ENCODE measurements around the gene PELI2. TPM values are rescaled to one million over a fixed set of nuclear protein-coding genes. Genes with fewer than 3 reads are reported as not detected.

PELI2 gene
- total RNA-seq, 1 experiment from 2014 or later, result 2.0 TPM

GRCh38 chr14:56189307-56189706 is 71.1 kb downstream of the PELI2 start:
- H3K27ac ChIP-seq (ENCODE audit: low read depth, low read length), result no peak overlapping the region
- no peaks in the 10 kb centered on the region for H3K4me1 ChIP-seq (ENCODE audit: control insufficient read depth in 1 of 2, insufficient read depth in 2 of 2, low read length in 2 of 2)
- H3K36me3 ChIP-seq (ENCODE audit: control insufficient read depth in 1 of 2, insufficient read depth in 2 of 2, low read length in 2 of 2), result no peaks in the 10 kb centered on the region
- ChIA-PET CTCF (no interaction called here), POLR2A (no interaction called here), RAD21 (ENCODE audit: low non-redundant PET in 1 of 2, low total read pairs in 2 of 2, uncharacterized antibody in 2 of 2, unreplicated experiment in 2 of 2) (no interaction called here)
- H3K4me3 ChIP-seq (replicated peaks in 1 of 2; ENCODE audit: low read depth in 1 of 2, low read length in 2 of 2), result no peak overlapping the region
- intact Hi-C loops (cut with micrococcal nuclease), result no loop called here
- no peaks in the 10 kb centered on the region for H3K79me2 ChIP-seq (ENCODE audit: insufficient read depth, low read length)
- no TSS peak for BruUV-seq (replicated peaks)
- TF ChIP-seq ZFX (IDR thresholded peaks at IDR 0.05) (no peak), FOSL1 (IDR thresholded peaks at IDR 0.05; ENCODE audit: low read depth) (no peak), ZNF274 (IDR thresholded peaks at IDR 0.05; ENCODE audit: low read depth, low read length) (no peak), SIN3A (IDR thresholded peaks at IDR 0.05; ENCODE audit: low read depth) (no peak), TCF7L2 (IDR thresholded peaks at IDR 0.05; ENCODE audit: borderline replicate concordance, extremely low read depth, insufficient read depth, insufficient read length) (no peak), CBX3 (IDR thresholded peaks at IDR 0.05; ENCODE audit: low read depth) (no peak), CEBPB (IDR thresholded peaks at IDR 0.05; ENCODE audit: low read depth) (no peak), RAD21 (IDR thresholded peaks at IDR 0.05; ENCODE audit: low read depth) (no peak), REST (IDR thresholded peaks at IDR 0.05; ENCODE audit: low read depth) (no peak), EGR1 (IDR thresholded peaks at IDR 0.05; ENCODE audit: low read depth) (no peak), SP1 (IDR thresholded peaks at IDR 0.05; ENCODE audit: low read depth) (no peak), ELF1 (IDR thresholded peaks at IDR 0.05; ENCODE audit: borderline replicate concordance, low read depth) (no peak), EZH2 (IDR thresholded peaks at IDR 0.05) (no peak), POLR2A (IDR thresholded peaks at IDR 0.05; ENCODE audit: borderline replicate concordance, extremely low read depth, insufficient read depth, insufficient read length) (no peak), ZBTB33 (IDR thresholded peaks at IDR 0.05; ENCODE audit: extremely low read depth, insufficient replicate concordance, low read length) (no peak), SRF (IDR thresholded peaks at IDR 0.05; ENCODE audit: low read depth) (no peak)
- TF ChIP-seq, protein P1, sequence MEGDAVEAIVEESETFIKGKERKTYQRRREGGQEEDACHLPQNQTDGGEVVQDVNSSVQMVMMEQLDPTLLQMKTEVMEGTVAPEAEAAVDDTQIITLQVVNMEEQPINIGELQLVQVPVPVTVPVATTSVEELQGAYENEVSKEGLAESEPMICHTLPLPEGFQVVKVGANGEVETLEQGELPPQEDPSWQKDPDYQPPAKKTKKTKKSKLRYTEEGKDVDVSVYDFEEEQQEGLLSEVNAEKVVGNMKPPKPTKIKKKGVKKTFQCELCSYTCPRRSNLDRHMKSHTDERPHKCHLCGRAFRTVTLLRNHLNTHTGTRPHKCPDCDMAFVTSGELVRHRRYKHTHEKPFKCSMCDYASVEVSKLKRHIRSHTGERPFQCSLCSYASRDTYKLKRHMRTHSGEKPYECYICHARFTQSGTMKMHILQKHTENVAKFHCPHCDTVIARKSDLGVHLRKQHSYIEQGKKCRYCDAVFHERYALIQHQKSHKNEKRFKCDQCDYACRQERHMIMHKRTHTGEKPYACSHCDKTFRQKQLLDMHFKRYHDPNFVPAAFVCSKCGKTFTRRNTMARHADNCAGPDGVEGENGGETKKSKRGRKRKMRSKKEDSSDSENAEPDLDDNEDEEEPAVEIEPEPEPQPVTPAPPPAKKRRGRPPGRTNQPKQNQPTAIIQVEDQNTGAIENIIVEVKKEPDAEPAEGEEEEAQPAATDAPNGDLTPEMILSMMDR (IDR thresholded peaks at IDR 0.05 in 2 of 3, conservative IDR thresholded peaks at IDR 0.05 in 1 of 3; ENCODE audit: borderline replicate concordance in 1 of 3, insufficient read depth in 1 of 3, low read depth in 2 of 3, low read length in 2 of 3), result no peak
- H4K20me1 ChIP-seq (ENCODE audit: insufficient read depth), result no peaks in the 10 kb centered on the region
- H3K9me2 ChIP-seq (ENCODE audit: insufficient read depth), result no peaks in the 10 kb centered on the region
- no peak overlapping the region for H2AFZ ChIP-seq (ENCODE audit: low read depth, low read length, poor library complexity, severe bottlenecking)
- ATAC-seq (no peak), DNase-seq (ENCODE audit: low read depth, low spot score) (no peak)
- H3K27me3 ChIP-seq (ENCODE audit: insufficient read depth, low read length), result peaks cover 26% of the 10 kb centered on the region
- H3K9ac ChIP-seq (ENCODE audit: low read length), result no peak overlapping the region
- no peaks in the 10 kb centered on the region for H3K9me3 ChIP-seq (ENCODE audit: control insufficient read depth in 1 of 2, insufficient read depth in 1 of 2, low read depth in 1 of 2, low read length in 2 of 2)
- no peak overlapping the region for H3K4me2 ChIP-seq (ENCODE audit: low read length)
